Midbrain (tissue), 1 donor: ENCODE measurements around the gene KCNMA1.
"Not testable (repeated sequence)": the region's sequence is repeated elsewhere in the genome, so short reads cannot be mapped to it uniquely, and the experiment has no call there.

Experiments used
- DNase-seq: peaks from one replicate; lab custom pipeline; 2025; lab: John Stamatoyannopoulos, UW

The KCNMA1 gene

GRCh38 chr10:77371848-77372799 lies 265.5 kb downstream of the KCNMA1 start:
- DNase-seq = no peak

GRCh38 chr10:77371421-77371820 lies 266.2 kb downstream of the KCNMA1 start:
- DNase-seq = no peak

GRCh38 chr10:77368006-77368405 lies 269.6 kb downstream of the KCNMA1 start:
- no peak for DNase-seq

- DNase-seq = no peak
Observed at GRCh38 chr10:77363210-77363609, 274.4 kb downstream of the KCNMA1 start.

GRCh38 chr10:77361831-77362230 lies 275.8 kb downstream of the KCNMA1 start:
- DNase-seq = no peak

- no peak for DNase-seq
Observed at GRCh38 chr10:77361426-77361825, 276.2 kb downstream of the KCNMA1 start.

GRCh38 chr10:77360835-77361234 lies 276.8 kb downstream of the KCNMA1 start:
- DNase-seq = no peak

- DNase-seq = no peak
Observed at GRCh38 chr10:77359950-77360520, 277.6 kb downstream of the KCNMA1 start.

- no peak for DNase-seq
Observed at GRCh38 chr10:77359287-77359691, 278.3 kb downstream of the KCNMA1 start.

GRCh38 chr10:77358656-77359055 lies 279.0 kb downstream of the KCNMA1 start:
- DNase-seq = no peak

- no peak for DNase-seq
Observed at GRCh38 chr10:77357611-77358310, 279.8 kb downstream of the KCNMA1 start.

- DNase-seq = no peak
Observed at GRCh38 chr10:77357185-77357584, 280.4 kb downstream of the KCNMA1 start.

- no peak for DNase-seq
Observed at GRCh38 chr10:77355844-77356243, 281.8 kb downstream of the KCNMA1 start.

GRCh38 chr10:77351386-77351785 lies 286.2 kb downstream of the KCNMA1 start:
- DNase-seq = no peak

GRCh38 chr10:77350711-77351119 lies 286.9 kb downstream of the KCNMA1 start:
- DNase-seq = no peak

- DNase-seq = no peak
Observed at GRCh38 chr10:77350134-77350533, 287.5 kb downstream of the KCNMA1 start.

GRCh38 chr10:77349226-77349625 lies 288.4 kb downstream of the KCNMA1 start:
- DNase-seq = no peak

GRCh38 chr10:77348751-77349150 lies 288.9 kb downstream of the KCNMA1 start:
- no peak for DNase-seq

GRCh38 chr10:77348082-77348481 lies 289.5 kb downstream of the KCNMA1 start:
- DNase-seq = no peak

- no peak for DNase-seq
Observed at GRCh38 chr10:77347052-77347451, 290.6 kb downstream of the KCNMA1 start.

- DNase-seq = no peak
Observed at GRCh38 chr10:77341055-77341454, 296.6 kb downstream of the KCNMA1 start.

- DNase-seq = not testable (repeated sequence)
Observed at GRCh38 chr10:77339872-77340271, 297.7 kb downstream of the KCNMA1 start.

GRCh38 chr10:77339166-77339565 lies 298.4 kb downstream of the KCNMA1 start:
- DNase-seq = no peak
